ENCODE measurements around the gene SLC34A3.

The SLC34A3 gene

DNA sequence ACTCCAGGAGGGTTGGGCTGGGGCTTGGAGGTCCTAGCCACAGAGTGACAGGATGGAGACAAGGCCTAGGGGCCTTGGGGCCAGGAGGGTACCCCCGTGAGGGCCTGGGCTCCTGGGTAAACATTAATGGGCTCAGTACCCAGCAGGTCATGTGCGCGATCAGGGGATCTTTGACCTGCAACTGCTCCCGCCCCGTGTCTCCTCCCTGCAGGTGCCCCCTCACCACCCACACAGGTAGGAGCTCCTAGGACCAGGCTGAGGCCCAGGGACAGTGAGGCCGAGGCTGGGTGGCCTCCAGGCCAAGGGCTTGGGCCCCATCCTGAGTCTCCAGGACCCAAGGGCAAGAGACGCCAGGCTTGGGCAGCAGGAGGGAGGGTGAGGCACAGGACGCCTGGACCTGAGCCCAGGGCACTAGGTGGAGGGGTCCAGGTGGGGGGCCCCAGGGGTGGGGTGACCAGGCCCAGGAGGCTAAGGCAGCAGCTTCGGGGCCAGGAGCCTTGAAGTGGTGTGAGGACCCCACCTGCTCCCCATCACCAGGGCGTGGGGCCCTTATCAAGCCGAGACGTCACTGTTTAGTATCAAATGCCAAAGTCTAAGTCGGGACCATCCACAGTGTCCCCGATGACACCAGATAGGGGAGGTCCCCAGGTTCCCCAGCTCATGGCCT, at the start of gene SLC34A3:
TSS of gene SLC34A3 (plus strand) at position 197 of the 667 bp plus-strand sequence. CDS start 802 bp downstream, outside the sequence.
- DNase-seq = no peak

DNA sequence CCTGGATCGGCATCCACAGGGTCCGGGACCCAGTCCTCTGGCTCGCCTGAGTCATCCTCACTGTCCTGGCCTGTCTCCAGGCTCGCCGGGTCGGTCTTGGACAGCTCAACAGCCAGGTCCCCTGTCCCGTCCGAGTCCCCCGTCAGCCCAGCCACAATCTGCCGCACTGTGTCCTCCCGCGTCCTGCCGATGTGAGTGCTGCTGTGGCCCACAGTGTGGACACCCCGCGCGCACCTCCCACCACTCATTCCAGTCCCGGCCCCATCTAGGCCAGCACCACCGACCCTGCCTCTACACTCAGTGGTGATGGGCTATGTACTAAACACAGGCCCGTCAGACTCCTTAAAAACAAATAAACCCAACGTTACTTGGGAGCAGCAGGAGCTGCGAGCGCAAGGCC, 49.0 kb upstream of the SLC34A3 start:
- DNase-seq = no peak

DNA sequence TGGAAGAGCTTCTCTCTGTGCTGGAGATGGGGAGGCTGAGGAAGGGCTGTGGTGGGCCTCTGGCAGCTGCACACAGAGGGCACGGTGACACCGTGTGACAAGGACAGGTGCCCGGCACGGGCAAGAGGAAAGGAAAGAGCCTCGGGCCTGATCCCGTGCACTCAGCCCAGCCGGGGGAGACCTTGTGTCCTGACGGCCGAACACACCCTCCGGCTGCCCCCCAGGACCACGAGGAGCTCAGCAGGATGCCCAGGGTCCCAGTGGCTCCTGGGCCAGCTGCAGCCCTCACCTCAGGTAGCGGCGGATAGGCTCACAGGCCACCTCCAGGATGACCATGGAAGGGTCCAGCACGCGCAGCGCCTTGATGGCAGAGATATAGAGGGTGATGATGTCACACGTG, 47.9 kb upstream of the SLC34A3 start:
- DNase-seq = no peak

GRCh38 chr9:137183980-137184595, 46.6 kb upstream of the SLC34A3 start:
- no peak for DNase-seq

- DNase-seq = no peak
Measured at GRCh38 chr9:137184881-137185660, 45.6 kb upstream of the SLC34A3 start.

- no peak for DNase-seq
Measured at GRCh38 chr9:137185921-137186320, 44.8 kb upstream of the SLC34A3 start.

- no peak for DNase-seq
Measured at GRCh38 chr9:137186385-137186784, 44.3 kb upstream of the SLC34A3 start.

DNA sequence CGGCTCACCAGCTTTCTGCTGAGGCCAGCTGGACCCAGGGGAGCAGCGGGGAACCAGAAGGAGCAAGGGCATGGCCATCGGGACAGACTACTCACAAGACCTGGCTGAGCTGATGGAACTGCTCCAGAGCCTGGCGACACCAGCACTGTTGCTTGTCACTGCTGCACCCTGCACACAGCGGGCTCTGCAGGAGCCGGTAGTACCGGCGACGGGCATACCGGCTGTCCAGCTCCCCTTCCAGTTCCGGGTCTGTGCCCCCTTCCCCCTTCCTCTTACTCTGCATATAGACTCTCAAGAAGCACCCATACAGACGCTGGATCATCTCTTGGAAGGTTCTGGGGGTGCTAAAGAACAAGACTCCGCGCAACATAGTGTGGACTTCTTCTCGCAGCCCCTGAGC, 43.3 kb upstream of the SLC34A3 start:
- DNase-seq = no peak

GRCh38 chr9:137188086-137188489, 42.6 kb upstream of the SLC34A3 start:
- no peak for DNase-seq

- peak; percentile 85 for DNase-seq
Measured at GRCh38 chr9:137188490-137189296, 42.0 kb upstream of the SLC34A3 start, which contains the start of the genes ANAPC2 and SSNA1. ANAPC2 (minus strand) TSS chr9:137188560; CDS start chr9:137188532, 28 bp downstream. SSNA1 (plus strand) TSS chr9:137188676; CDS start chr9:137188727, 51 bp downstream.

DNA sequence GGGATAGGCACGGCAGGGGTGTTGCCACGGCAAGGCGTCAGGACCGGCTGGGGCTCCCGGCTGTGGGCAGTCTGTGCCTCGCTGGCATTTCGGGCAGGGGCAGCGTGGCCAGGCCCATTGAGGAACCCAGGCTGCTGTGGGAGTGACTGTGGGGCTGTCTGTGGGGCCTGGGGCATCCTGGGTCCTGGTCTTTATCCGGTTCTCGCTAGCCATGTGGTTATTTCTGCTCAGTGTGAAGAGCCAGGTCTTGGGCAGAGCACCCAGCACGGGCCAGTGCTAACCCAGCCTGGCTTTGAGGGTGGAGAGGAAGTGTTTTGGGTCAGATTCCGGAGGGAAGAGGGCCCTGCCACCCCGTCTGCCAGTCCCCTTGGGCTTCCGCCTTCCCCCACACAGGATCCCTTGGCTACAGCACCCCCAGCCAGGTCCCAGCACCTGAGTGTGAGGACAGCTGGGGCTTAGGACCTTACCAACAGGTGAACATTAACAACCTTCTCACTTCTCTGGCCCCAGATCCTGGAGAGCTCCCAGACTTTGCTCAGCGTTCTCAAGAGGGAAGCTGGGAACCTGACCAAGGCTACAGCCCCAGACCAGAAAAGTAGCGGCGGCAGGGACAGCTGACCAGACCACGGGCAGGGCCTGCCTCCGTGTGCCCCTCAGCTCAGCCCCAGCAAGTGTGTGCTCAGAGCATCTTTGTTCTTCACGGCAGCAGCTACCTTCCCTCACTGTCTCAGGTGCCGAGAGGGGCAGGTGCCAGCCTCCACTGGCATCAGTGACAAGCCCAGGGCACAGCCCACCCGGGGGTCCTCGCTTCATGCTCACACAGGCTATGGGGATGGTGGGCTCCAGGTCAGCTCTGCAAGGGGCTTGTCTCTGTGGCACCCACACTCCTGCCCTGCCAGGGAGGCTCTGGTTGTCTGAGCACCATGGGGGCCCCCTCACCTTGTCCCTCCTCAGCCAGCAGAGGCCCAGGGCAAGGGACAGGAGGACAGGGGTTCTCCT, 41.1 kb upstream of the SLC34A3 start:
- no peak for DNase-seq

- no peak for DNase-seq
Measured at GRCh38 chr9:137190315-137190856, 40.3 kb upstream of the SLC34A3 start.

DNA sequence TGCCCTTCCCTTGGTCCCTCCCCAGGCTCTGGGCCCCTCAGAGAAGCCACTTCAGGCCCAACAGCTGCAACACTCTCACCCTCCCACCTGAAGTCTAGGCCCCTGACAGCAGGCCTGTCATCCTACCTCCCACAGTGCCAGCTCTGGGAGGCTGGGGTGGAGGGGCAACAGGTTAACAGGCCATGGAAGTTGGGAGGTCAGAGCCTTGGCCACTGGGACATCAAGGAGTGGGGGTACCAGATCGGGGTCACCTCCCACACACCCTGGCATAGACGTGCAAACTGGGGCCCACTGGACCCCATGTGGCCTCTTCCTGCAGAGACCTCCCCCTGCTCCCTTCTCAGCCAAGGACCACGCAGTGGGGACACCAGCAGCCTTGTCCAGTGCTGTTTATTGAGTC, 39.5 kb upstream of the SLC34A3 start:
- DNase-seq = no peak

DNA sequence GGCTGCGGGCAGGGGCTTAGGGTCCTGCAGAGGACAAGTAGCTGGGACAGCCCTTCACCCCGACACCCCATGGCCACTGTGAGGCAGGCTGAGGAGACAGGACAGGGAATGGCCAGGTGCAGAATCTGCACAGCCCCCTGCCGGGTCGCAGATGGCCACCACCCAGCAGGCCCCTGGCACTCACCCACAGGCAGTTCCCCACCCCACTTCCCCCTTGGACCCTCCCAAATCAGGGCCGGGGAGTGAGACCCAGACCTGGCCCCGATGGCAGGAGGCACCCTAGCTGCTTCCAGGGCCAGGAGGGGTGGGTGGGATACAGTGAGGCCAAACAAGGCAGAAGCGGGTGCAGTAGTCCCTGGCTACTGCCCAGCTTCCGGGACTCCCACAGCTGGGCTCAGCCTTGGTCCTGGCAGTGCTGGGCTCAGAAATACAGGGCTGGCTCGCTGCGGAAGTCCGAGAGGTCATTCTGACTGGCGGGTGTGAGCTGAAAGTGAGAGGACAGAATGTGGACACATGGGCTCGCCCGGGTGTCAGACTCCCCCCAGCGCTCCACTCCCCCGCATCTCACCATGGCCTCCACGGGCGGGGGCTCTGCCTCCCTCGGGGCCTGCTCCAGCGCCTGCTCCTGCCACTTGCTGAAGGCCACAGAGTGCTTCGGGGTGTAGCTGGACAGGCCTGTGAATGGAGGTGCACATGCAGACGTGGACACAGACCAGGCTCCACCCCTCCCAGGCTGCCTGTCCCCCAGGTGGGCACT, 38.8 kb upstream of the SLC34A3 start:
- no peak for DNase-seq

DNA sequence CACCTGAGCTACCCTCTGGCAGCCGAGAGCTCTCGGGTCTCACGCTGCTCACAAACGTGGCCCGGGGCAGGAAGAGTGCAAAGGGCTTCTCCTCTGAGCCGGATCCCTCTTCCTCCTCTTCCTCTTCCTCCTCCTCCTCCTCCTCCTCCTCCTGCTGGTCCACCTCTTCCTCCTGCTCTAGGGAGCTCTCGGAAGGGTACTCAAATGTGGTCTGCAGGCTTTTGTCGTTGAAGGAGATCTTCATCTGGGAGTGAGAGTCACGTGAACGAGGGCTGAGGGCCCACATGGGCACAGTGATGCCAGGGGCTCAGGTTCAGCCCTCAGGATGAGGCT, 38.3 kb upstream of the SLC34A3 start:
- DNase-seq = no peak

GRCh38 chr9:137192859-137193258, 37.8 kb upstream of the SLC34A3 start:
- DNase-seq = no peak

- DNase-seq = no peak
Measured at GRCh38 chr9:137193771-137194170, 36.9 kb upstream of the SLC34A3 start.

GRCh38 chr9:137194388-137194787, 36.3 kb upstream of the SLC34A3 start:
- no peak for DNase-seq

- peak; percentile 73 for DNase-seq
Measured at GRCh38 chr9:137194909-137195308, 35.8 kb upstream of the SLC34A3 start.

DNA sequence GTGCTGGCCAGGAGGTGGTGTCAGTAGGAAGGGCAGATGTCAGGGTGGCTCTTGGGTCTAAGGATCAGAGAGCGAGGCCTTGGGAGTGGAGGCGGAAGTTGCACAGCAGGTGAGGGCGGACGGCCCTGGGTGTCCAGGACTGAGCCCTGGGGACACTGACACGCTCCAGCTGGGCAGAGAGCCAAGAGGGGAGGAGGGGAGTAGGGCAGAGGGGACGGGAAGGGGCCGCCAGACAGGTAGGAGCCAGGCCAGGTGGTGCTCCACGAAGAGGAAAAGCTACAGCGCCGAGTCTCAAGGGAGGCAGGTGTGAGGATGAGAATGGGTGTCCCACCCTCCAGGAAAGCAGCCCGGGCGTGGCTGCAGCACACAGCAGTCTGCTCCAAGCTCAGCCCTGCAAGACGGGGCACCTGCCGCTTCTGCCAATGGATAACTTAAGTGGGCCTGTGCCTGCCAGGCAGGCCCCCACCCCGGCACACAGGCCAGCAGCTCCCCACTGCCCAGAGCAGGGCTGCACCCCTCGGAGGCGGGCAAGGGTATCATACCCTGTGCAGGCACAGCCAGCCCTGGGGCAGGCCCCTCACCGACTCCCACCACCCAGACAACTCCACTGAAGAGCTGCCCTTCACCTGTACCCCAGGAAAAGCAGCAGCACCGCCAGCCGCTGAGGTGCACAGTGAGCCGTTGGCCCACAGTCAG, 35.0 kb upstream of the SLC34A3 start:
- DNase-seq = peak; percentile 96

All from NCI-H1105 (cell line).